HepG2 (cell line): ENCODE results near the gene UBAP1. TPM values are rescaled to one million over a fixed set of nuclear protein-coding genes. Genes with fewer than 3 reads are reported as not detected.

Experiments
- ATAC-seq: fragments of 200-7000 bp; cut with Tn5 transposase; 3 replicates; pipeline ENCODE4 v1.9.1; 2020; ENCODE audit warnings: mild to moderate bottlenecking, moderate library complexity
- BruUV-seq: library from RNA; stranded (reverse); fragments of 400-500 nt; replicated peaks from 2 replicates; lab custom pipeline; 2021; lab: Mats Ljungman, UMichigan
- CTCF ChIA-PET: fragments of 300-600 bp; formaldehyde crosslinking; extraction: SDS; loops from one replicate; lab custom pipeline; 2021; ENCODE audit warnings: low total read pairs, inconsistent platforms, low intra/inter-chr PET ratio; lab: Yijun Ruan, JAX
- POLR2A ChIA-PET: fragments of 350-600 bp; sonication (Branson Sonifier 250); formaldehyde crosslinking; loops from one replicate; lab custom pipeline; 2020; ENCODE audit warnings: antibody characterized with exemption, inconsistent platforms; lab: Yijun Ruan, JAX
- DNase-seq: peaks from one replicate; pipeline ENCODE4 v3.0.0-alpha.2; 2015; ENCODE audit warnings: low spot score
- FAIRE-seq: peaks from 3 replicates; lab custom pipeline; 2011; peaks lifted over from hg19 to GRCh38; lab: Jason Lieb, UNC
- H2AFZ ChIP-seq: one replicate; pipeline ENCODE4 v1.6.1; 2011; ENCODE audit warnings: low read length, inconsistent platforms
- H3K27ac ChIP-seq: fragments of 300-600 bp; 3 replicates; pipeline ENCODE4 v1.8.0; 2011; ENCODE audit warnings: mixed run types, mild to moderate bottlenecking, mixed read lengths, low read length, inconsistent platforms; ENCODE audit not compliant: insufficient read depth; ENCODE audit errors: extremely low read length
- H3K27me3 ChIP-seq, 2 experiments: fragments of 200-600 bp in 1 of 2; 2 replicates in 1 of 2; 3 replicates in 1 of 2; pipeline versions ENCODE4 v1.6.0 to v1.8.0; 2011; ENCODE audit warnings: low read length in 2 of 2, mild to moderate bottlenecking in 2 of 2, moderate library complexity in 2 of 2, inconsistent platforms in 1 of 2; ENCODE audit not compliant: insufficient read depth in 2 of 2, control insufficient read depth in 1 of 2
- H3K36me3 ChIP-seq, 2 experiments: fragments of 200-600 bp in 1 of 2; replicated peaks in 1 of 2; 2 replicates in 1 of 2; 3 replicates in 1 of 2; pipeline versions ENCODE4 v1.5.1 to v1.8.0; 2011; ENCODE audit warnings: low read length in 2 of 2, inconsistent platforms in 1 of 2; ENCODE audit not compliant: insufficient read depth in 2 of 2, control insufficient read depth in 1 of 2
- H3K4me1 ChIP-seq: 2 replicates; pipeline ENCODE4 v1.5.1; 2012; ENCODE audit warnings: low read length, inconsistent platforms; ENCODE audit not compliant: insufficient read depth
- H3K4me2 ChIP-seq: 2 replicates; pipeline ENCODE4 v1.6.0; 2011; ENCODE audit warnings: low read depth, low read length, inconsistent platforms
- H3K4me3 ChIP-seq, 3 experiments: fragments of 200-600 bp in 1 of 3; sonication (generic), shearing (Covaris generic) in 1 of 3; replicated peaks in 1 of 3; 2 replicates each; pipeline ENCODE4 v1.5.1; 2011 to 2016; ENCODE audit warnings: low read length in 3 of 3, inconsistent platforms in 2 of 3, low read depth in 2 of 3, mild to moderate bottlenecking in 2 of 3, control low read depth in 1 of 3, mixed read lengths in 1 of 3; ENCODE audit not compliant: insufficient read depth in 1 of 3
- H3K79me2 ChIP-seq: one replicate; pipeline ENCODE4 v1.6.1; 2011; ENCODE audit warnings: low read length, inconsistent platforms; ENCODE audit not compliant: insufficient read depth
- H3K9ac ChIP-seq: 2 replicates; pipeline ENCODE4 v1.6.0; 2011; ENCODE audit warnings: mild to moderate bottlenecking, low read depth, low read length, inconsistent platforms; ENCODE audit not compliant: insufficient read depth
- H3K9me3 ChIP-seq: 2 replicates; pipeline ENCODE4 v1.5.1; 2012; ENCODE audit warnings: mild to moderate bottlenecking, low read length
- H4K20me1 ChIP-seq: 2 replicates; pipeline ENCODE4 v1.6.0; 2011; ENCODE audit warnings: inconsistent platforms, mild to moderate bottlenecking, low read length, moderate library complexity; ENCODE audit not compliant: insufficient read depth
- CERS6 ChIP-seq: sonication (generic); formaldehyde crosslinking; IDR thresholded peaks from 2 replicates; pipeline ENCODE4 v1.5.0; 2020; ENCODE audit warnings: missing genetic modification reagents
- DZIP1 ChIP-seq: sonication (generic); formaldehyde crosslinking; IDR thresholded peaks from 2 replicates; pipeline ENCODE4 v1.5.0; 2020; ENCODE audit warnings: mild to moderate bottlenecking, missing genetic modification reagents
- EEA1 ChIP-seq: sonication (generic); formaldehyde crosslinking; IDR thresholded peaks from 2 replicates; pipeline ENCODE4 v1.5.1; 2020; ENCODE audit warnings: mild to moderate bottlenecking, missing genetic modification reagents, borderline replicate concordance
- FUBP1 ChIP-seq: sonication (generic); formaldehyde crosslinking; IDR thresholded peaks from 2 replicates; pipeline ENCODE4 v1.5.1; 2020; ENCODE audit warnings: missing genetic modification reagents, mild to moderate bottlenecking, borderline replicate concordance
- IRF1 ChIP-seq: sonication (generic); formaldehyde crosslinking; IDR thresholded peaks from 2 replicates; pipeline ENCODE4 v1.4.0; 2020; ENCODE audit warnings: low read depth, mild to moderate bottlenecking, missing genetic modification reagents
- NFE2L2 ChIP-seq: fragments of 150-350 bp; IDR thresholded peaks from 2 replicates; pipeline ENCODE4 v1.6.1; 2014; ENCODE audit warnings: low read length
- RNF2 ChIP-seq: fragments of 450-650 bp; conservative IDR thresholded peaks from 2 replicates; pipeline ENCODE4 v1.6.1; 2016; ENCODE audit warnings: low read depth
- TCF12 ChIP-seq, 2 experiments: fragments of 450-650 bp in 1 of 2; sonication (generic) in 1 of 2; formaldehyde crosslinking in 1 of 2; IDR thresholded peaks; 2 replicates each; pipeline versions ENCODE4 v1.6.1 to v1.8.0; 2017 to 2022; ENCODE audit warnings: antibody characterized with exemption in 1 of 2, mild to moderate bottlenecking in 1 of 2, missing genetic modification reagents in 1 of 2, moderate library complexity in 1 of 2
- U2AF1 ChIP-seq: fragments of 200-400 bp; formaldehyde crosslinking; optimal IDR thresholded peaks from 2 replicates; pipeline ENCODE3; 2017; ENCODE audit warnings: mild to moderate bottlenecking, low read depth, low read length
- XRCC5 ChIP-seq: fragments of 200-400 bp; formaldehyde crosslinking; optimal IDR thresholded peaks from 2 replicates; pipeline ENCODE3; 2017; ENCODE audit warnings: mild to moderate bottlenecking, low read length
- ZNF770 ChIP-seq: sonication (generic); formaldehyde crosslinking; IDR thresholded peaks from 2 replicates; pipeline ENCODE4 v1.5.0; 2020; ENCODE audit warnings: mild to moderate bottlenecking, missing genetic modification reagents
- WGBS: methylation state at CpG from one replicate; pipeline ENCODE4 v1.1.6; 2017; ENCODE audit warnings: low lambda C conversion rate; 5-methylcytosine and 5-hydroxymethylcytosine counted together
- in situ Hi-C: cut with HindIII; loops from 2 replicates; pipeline ENCODE4 v1.10.0; 2017; ENCODE audit warnings: low pct_unique_long_range_greater_than_20kb; ENCODE audit not compliant: extremely low pct_ligation_motif_present
- intact Hi-C: fragments of 100-400 bp; cut with micrococcal nuclease; formaldehyde crosslinking; loops from one replicate; pipeline ENCODE4 v1.10.0; 2022; ENCODE audit not compliant: unreplicated experiment
- polyA plus RNA-seq, 8 experiments: library from polyadenylated mRNA; depleted of rRNA in 3 of 8; stranded (reverse) in 7 of 8; unstranded in 1 of 8; fragments of >200 nt; fragmentation: Illumina TruSeq in 4 of 8; extraction: Trizol in 4 of 8; gene quantifications; 2 replicates each; pipeline versions ENCODE4 v1.2.1 to v1.2.3, GENCODE V29; 2011 to 2016; ENCODE audit warnings: low read depth in 4 of 8, missing spikeins in 1 of 8, mixed read lengths in 1 of 8; ENCODE audit not compliant: insufficient read depth in 1 of 8
- total RNA-seq, 5 experiments: library from RNA; depleted of rRNA; stranded (reverse); fragments of >200 nt; fragmentation: Illumina TruSeq; extraction: Trizol; gene quantifications; 2 replicates each; pipeline ENCODE4 v1.2.3, GENCODE V29; 2016; ENCODE audit warnings: low read depth in 1 of 5

Gene UBAP1
- total and polyA plus RNA-seq, 2 of the 13 experiments (the other 11 are each of a cell fraction or from before 2014, with no cell fraction given): 19.5 to 40.5 TPM

- TF ChIP-seq DZIP1 (CRISPR knock-in tag) (no peak), NFE2L2 (no peak)
Measured at GRCh38 chr9:34176089-34176488, 2.8 kb upstream of the UBAP1 start (continued).

GRCh38 chr9:34177593-34178435 is 1.0 kb upstream of the UBAP1 start:
- Histone ChIP-seq H3K36me3 (no peaks in the 10 kb centered on the region), H2AFZ (no peak overlapping the region), H3K4me1 (peaks cover 8% of the 10 kb centered on the region), H3K4me3 (peak overlapping the region; percentile 80 to 97 (median 84)), H3K27me3 (peaks cover 0 to 3% of the 10 kb centered on the region in 2 experiments; a peak in 1 of 5 replicates), H3K9ac (peak overlapping the region; percentile 93), H3K9me3 (no peaks in the 10 kb centered on the region), H3K79me2 (peaks cover 35% of the 10 kb centered on the region), H3K4me2 (peak overlapping the region; percentile 77), H4K20me1 (peaks cover 3% of the 10 kb centered on the region; the same call in 1 of the 2 replicates), H3K27ac (peak overlapping the region; percentile 82)
- intact Hi-C loops (loop anchor here (5.0 kb wide), 2 partner anchors 51 to 74 kb away; partner anchors contain the start of gene DCAF12), in situ Hi-C loops (no loop called here)
- ChIA-PET POLR2A (interaction anchor here (0.6 to 3.7 kb wide), 21 partner anchors 8 to 197 kb away, joined by 3 to 35 read pairs (median 5); partner anchors contain the start of genes DCAF12 and UBAP2), CTCF (no interaction called here)
- no peak for DNase-seq
- no peak for FAIRE-seq
- ATAC-seq: no peak
- BruUV-seq: no TSS peak
- 54% methylated on average over 17 of the region's 17 CpGs for WGBS
- TF ChIP-seq XRCC5: no peak
- no peak for TF ChIP-seq EEA1 (CRISPR knock-in tag)
- peak; percentile 8; the same call in 1 of the 2 replicates for TF ChIP-seq IRF1 (CRISPR knock-in tag)
- no peak for TF ChIP-seq FUBP1
- TF ChIP-seq RNF2: no peak
- peak; percentile 68 for TF ChIP-seq ZNF770 (CRISPR knock-in tag)
- TF ChIP-seq CERS6 (CRISPR knock-in tag): no peak
- TF ChIP-seq U2AF1: no peak
- no peak for TF ChIP-seq TCF12 (IDR thresholded peaks at IDR 0.05)
- TF ChIP-seq TCF12 (CRISPR knock-in tag; IDR thresholded peaks at IDR 0.05): no peak
